HCT116 (cell line): ENCODE measurements around the gene DCAF4. TPM values are rescaled to one million over a fixed set of nuclear protein-coding genes. Genes with fewer than 3 reads are reported as not detected.

Experiments used
- ATAC-seq: fragments of 200-7000 bp; cut with Tn5 transposase; 2 replicates; pipeline ENCODE4 v1.9.1; 2020; ENCODE audit warnings: mild to moderate bottlenecking, moderate library complexity
- BruUV-seq: library from RNA; stranded (reverse); fragments of 400-500 nt; replicated peaks from 2 replicates; lab custom pipeline; 2021; lab: Mats Ljungman, UMichigan
- CTCF ChIA-PET: fragments of 300-600 bp; sonication (Branson Sonifier 250); formaldehyde crosslinking; loops from one replicate; lab custom pipeline; 2021; ENCODE audit warnings: antibody characterized with exemption; lab: Charles Lee
- POLR2A ChIA-PET: fragments of 300-600, 350-600 bp; sonication (Branson Sonifier 250); formaldehyde crosslinking; loops from one replicate; lab custom pipeline; 2021; ENCODE audit warnings: antibody characterized with exemption; lab: Charles Lee
- RAD21 ChIA-PET, 2 experiments: fragments of 300-600 bp; sonication (Branson Sonifier 250); formaldehyde crosslinking; loops; one replicate each; lab custom pipeline; 2023; ENCODE audit warnings: low total read pairs in 2 of 2; ENCODE audit not compliant: uncharacterized antibody in 2 of 2, unreplicated experiment in 2 of 2, low non-redundant PET in 1 of 2; lab: Charles Lee
- DNase-seq: peaks from one replicate; pipeline ENCODE4 v3.0.0-alpha.2; 2010; ENCODE audit warnings: low read depth, low spot score
- H2AFZ ChIP-seq: fragments of 200-600 bp; shearing (Covaris generic), sonication (generic); 2 replicates; pipeline ENCODE4 v1.6.1; 2017; ENCODE audit warnings: low read depth, mixed run types, mixed read lengths, antibody characterized with exemption, low read length; ENCODE audit not compliant: poor library complexity, severe bottlenecking
- H3K27ac ChIP-seq: 2 replicates; pipeline ENCODE4 v1.5.1; 2012; ENCODE audit warnings: low read depth, low read length
- H3K27me3 ChIP-seq: fragments of 200-600 bp; sonication (generic); 2 replicates; pipeline ENCODE4 v1.6.1; 2016; ENCODE audit warnings: mixed run types, low read length, mixed read lengths; ENCODE audit not compliant: insufficient read depth
- H3K36me3 ChIP-seq, 2 experiments: fragments of 200-500 bp in 1 of 2; fragments of 200-600 bp in 1 of 2; sonication (Bioruptor generic) in 1 of 2; sonication (generic) in 1 of 2; 2 replicates each; pipeline versions ENCODE4 v1.5.1 to v1.6.1; 2014 to 2016; ENCODE audit warnings: low read length in 2 of 2, inconsistent platforms in 1 of 2, mixed read lengths in 1 of 2, mixed run types in 1 of 2; ENCODE audit not compliant: insufficient read depth in 2 of 2, control insufficient read depth in 1 of 2
- H3K4me1 ChIP-seq, 2 experiments: fragments of 200-600 bp in 1 of 2; sonication (generic) in 1 of 2; 2 replicates each; pipeline versions ENCODE4 v1.5.1 to v1.6.1; 2012 to 2017; ENCODE audit warnings: low read length in 2 of 2, inconsistent platforms in 1 of 2, mild to moderate bottlenecking in 1 of 2, mixed read lengths in 1 of 2, mixed run types in 1 of 2, moderate library complexity in 1 of 2; ENCODE audit not compliant: insufficient read depth in 2 of 2, control insufficient read depth in 1 of 2
- H3K4me2 ChIP-seq: fragments of 200-600 bp; sonication (generic); 2 replicates; pipeline ENCODE4 v1.6.1; 2017; ENCODE audit warnings: mixed run types, low read length, mixed read lengths
- H3K4me3 ChIP-seq, 2 experiments: fragments of 200-600 bp in 1 of 2; sonication (generic) in 1 of 2; replicated peaks in 1 of 2; 2 replicates each; pipeline ENCODE4 v1.5.1; 2011 to 2016; ENCODE audit warnings: low read length in 2 of 2, control low read depth in 1 of 2, low read depth in 1 of 2, mild to moderate bottlenecking in 1 of 2, mixed read lengths in 1 of 2, mixed run types in 1 of 2
- H3K79me2 ChIP-seq: fragments of 200-600 bp; sonication (generic); 2 replicates; pipeline ENCODE4 v1.6.1; 2017; ENCODE audit warnings: mild to moderate bottlenecking, mixed run types, low read length, moderate library complexity, mixed read lengths; ENCODE audit not compliant: insufficient read depth
- H3K9ac ChIP-seq: fragments of 200-600 bp; sonication (generic); 2 replicates; pipeline ENCODE4 v1.6.1; 2016; ENCODE audit warnings: low read length, mixed read lengths
- H3K9me2 ChIP-seq: fragments of 200-600 bp; sonication (generic), shearing (Covaris generic); 2 replicates; pipeline ENCODE4 v1.6.1; 2017; ENCODE audit warnings: mixed run types, mild to moderate bottlenecking, moderate library complexity; ENCODE audit not compliant: insufficient read depth
- H3K9me3 ChIP-seq, 2 experiments: fragments of 200-500 bp in 1 of 2; fragments of 200-600 bp in 1 of 2; sonication (Bioruptor generic) in 1 of 2; sonication (generic) in 1 of 2; 2 replicates each; pipeline ENCODE4 v1.6.1; 2014 to 2017; ENCODE audit warnings: low read length in 2 of 2, mixed read lengths in 2 of 2, inconsistent platforms in 1 of 2, low read depth in 1 of 2, mild to moderate bottlenecking in 1 of 2, mixed run types in 1 of 2, moderate library complexity in 1 of 2; ENCODE audit not compliant: control insufficient read depth in 1 of 2, insufficient read depth in 1 of 2
- H4K20me1 ChIP-seq: fragments of 200-600 bp; sonication (generic), shearing (Covaris generic); 2 replicates; pipeline ENCODE4 v1.6.1; 2017; ENCODE audit warnings: mixed run types, mild to moderate bottlenecking, moderate library complexity; ENCODE audit not compliant: insufficient read depth
- ATF3 ChIP-seq: IDR thresholded peaks from 2 replicates; pipeline ENCODE4 v1.6.1; 2012
- CBX3 ChIP-seq: IDR thresholded peaks from 2 replicates; pipeline ENCODE4 v1.6.1; 2012; ENCODE audit warnings: low read depth
- CEBPB ChIP-seq: IDR thresholded peaks from 2 replicates; pipeline ENCODE4 v1.6.1; 2012; ENCODE audit warnings: low read depth
- ELF1 ChIP-seq: IDR thresholded peaks from 2 replicates; pipeline ENCODE4 v1.6.1; 2012; ENCODE audit warnings: low read depth, borderline replicate concordance
- EZH2phosphoT487 ChIP-seq: fragments of 200-600 bp; IDR thresholded peaks from 2 replicates; pipeline ENCODE4 v1.6.1; 2018; ENCODE audit warnings: antibody characterized with exemption, borderline replicate concordance
- JUND ChIP-seq: IDR thresholded peaks from 2 replicates; pipeline ENCODE4 v1.6.1; 2012
- MAX ChIP-seq: IDR thresholded peaks from 2 replicates; pipeline ENCODE4 v1.6.1; 2012
- POLR2A ChIP-seq: IDR thresholded peaks from 2 replicates; pipeline ENCODE4 v1.7.0; 2011; ENCODE audit warnings: borderline replicate concordance; ENCODE audit not compliant: insufficient read depth, insufficient read length; ENCODE audit errors: extremely low read depth
- POLR2AphosphoS5 ChIP-seq: IDR thresholded peaks from 2 replicates; pipeline ENCODE4 v1.6.1; 2011; ENCODE audit warnings: mild to moderate bottlenecking, low read depth, low read length, moderate library complexity
- REST ChIP-seq: IDR thresholded peaks from 2 replicates; pipeline ENCODE4 v1.6.1; 2012; ENCODE audit warnings: low read depth
- SRF ChIP-seq: IDR thresholded peaks from 2 replicates; pipeline ENCODE4 v1.6.1; 2012; ENCODE audit warnings: low read depth
- TCF7L2 ChIP-seq: IDR thresholded peaks from 2 replicates; pipeline ENCODE4 v1.7.0; 2011; ENCODE audit warnings: borderline replicate concordance, inconsistent platforms; ENCODE audit not compliant: insufficient read depth, insufficient read length; ENCODE audit errors: extremely low read depth
- YY1 ChIP-seq: IDR thresholded peaks from 2 replicates; pipeline ENCODE4 v1.6.1; 2011; ENCODE audit warnings: low read length, low read depth, moderate library complexity, mild to moderate bottlenecking; ENCODE audit not compliant: insufficient replicate concordance; ENCODE audit errors: extremely low read depth
- ZBTB33 ChIP-seq: IDR thresholded peaks from 2 replicates; pipeline ENCODE4 v1.6.1; 2011; ENCODE audit warnings: mild to moderate bottlenecking, low read length, moderate library complexity; ENCODE audit not compliant: insufficient replicate concordance; ENCODE audit errors: extremely low read depth
- ZNF274 ChIP-seq: fragments of 200-500 bp; sonication (Bioruptor generic); IDR thresholded peaks from 2 replicates; pipeline ENCODE4 v1.6.1; 2014; ENCODE audit warnings: mild to moderate bottlenecking, low read depth, low read length, inconsistent platforms
- intact Hi-C: fragments of 100-400 bp; cut with micrococcal nuclease; formaldehyde crosslinking; loops from 2 replicates; pipeline ENCODE4 v1.10.0; 2022
- total RNA-seq: library from RNA; stranded (reverse); gene quantifications from one replicate; pipeline ENCODE4 v1.2.1, GENCODE V29; 2021; ENCODE audit not compliant: unreplicated experiment

The DCAF4 gene
- total RNA-seq, 1 experiment from 2014 or later = 19.3 TPM

GRCh38 chr14:72925171-72925759 lies 999 bp upstream of the DCAF4 start:
- CTCF ChIA-PET = interaction anchor here (1.2 to 2.3 kb wide), 2 partner anchors 24 to 411 kb away, joined by 3 to 8 read pairs; no protein-coding TSS in a partner anchor
- peaks cover 26% of the 10 kb centered on the region; the same call in 1 of the 2 replicates for H3K79me2 ChIP-seq
- intact Hi-C loops = no loop called here

More at GRCh38 chr14:72925171-72925759, 999 bp upstream of the DCAF4 start:
- no peaks in the 10 kb centered on the region for H3K36me3 ChIP-seq
- BruUV-seq = no TSS peak
- RAD21 ChIA-PET = no interaction called here
- TF ChIP-seq POLR2AphosphoS5 (no peak), ZNF274 (no peak), SRF (no peak), ELF1 (no peak), CEBPB (no peak), REST (no peak), JUND (no peak), TCF7L2 (no peak), CBX3 (no peak), POLR2A (no peak), EZH2phosphoT487 (no peak), ATF3 (no peak), ZBTB33 (no peak), YY1 (no peak), MAX (no peak)
- H2AFZ ChIP-seq = no peak overlapping the region
- H3K9ac ChIP-seq = peak overlapping the region; percentile 83; the same call in 1 of the 2 replicates
- no peak overlapping the region for H3K27ac ChIP-seq
- no peak for ATAC-seq
- no peaks in the 10 kb centered on the region for H4K20me1 ChIP-seq
- no peak for DNase-seq
- peak overlapping the region; percentile 89; the same call in 1 of the 2 replicates for H3K4me2 ChIP-seq
- no peaks in the 10 kb centered on the region for H3K27me3 ChIP-seq
- no peaks in the 10 kb centered on the region for H3K9me2 ChIP-seq
- no peaks in the 10 kb centered on the region for H3K9me3 ChIP-seq
- H3K4me3 ChIP-seq = no peak overlapping the region
- peaks cover 3 to 26% of the 10 kb centered on the region in 2 experiments; a peak in 3 of 4 replicates for H3K4me1 ChIP-seq
- POLR2A ChIA-PET = no interaction called here
